ENCODE results near the gene HHATL.

DNA sequence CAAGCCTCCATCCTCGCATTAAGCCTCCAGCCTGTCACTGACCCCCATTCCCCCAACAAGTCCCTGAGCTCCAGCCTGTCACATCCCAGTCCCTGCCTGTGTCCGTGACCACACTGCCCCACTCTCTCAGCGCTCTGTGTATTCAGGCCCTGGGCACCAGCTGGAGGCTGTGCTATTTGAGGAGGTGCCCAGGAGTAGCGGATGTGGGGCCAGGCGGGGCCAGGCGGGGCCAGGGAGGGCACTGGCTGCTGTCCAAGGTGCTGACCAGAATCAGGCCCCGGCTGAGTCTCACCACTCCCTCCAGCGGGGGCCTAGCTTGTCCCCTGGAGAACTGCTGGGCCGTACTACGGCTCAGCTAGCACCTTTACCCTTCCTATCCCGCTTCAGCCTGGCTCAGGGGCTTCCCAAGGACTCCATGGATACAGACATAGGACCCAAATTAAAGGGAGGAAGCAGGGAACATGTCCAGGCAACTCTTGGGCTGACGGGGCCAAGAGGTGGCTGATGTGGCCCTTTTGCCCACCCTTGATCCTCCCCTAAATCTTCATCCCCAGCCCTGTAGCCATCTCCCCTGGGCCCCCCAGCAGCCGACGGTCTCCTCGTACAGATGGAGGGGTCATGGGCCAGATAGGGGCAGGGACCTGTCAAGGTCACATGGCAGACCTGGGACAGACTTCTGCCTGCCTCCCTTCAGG is 1.1 kb downstream of the HHATL start:
- TF ChIP-seq, protein P1, sequence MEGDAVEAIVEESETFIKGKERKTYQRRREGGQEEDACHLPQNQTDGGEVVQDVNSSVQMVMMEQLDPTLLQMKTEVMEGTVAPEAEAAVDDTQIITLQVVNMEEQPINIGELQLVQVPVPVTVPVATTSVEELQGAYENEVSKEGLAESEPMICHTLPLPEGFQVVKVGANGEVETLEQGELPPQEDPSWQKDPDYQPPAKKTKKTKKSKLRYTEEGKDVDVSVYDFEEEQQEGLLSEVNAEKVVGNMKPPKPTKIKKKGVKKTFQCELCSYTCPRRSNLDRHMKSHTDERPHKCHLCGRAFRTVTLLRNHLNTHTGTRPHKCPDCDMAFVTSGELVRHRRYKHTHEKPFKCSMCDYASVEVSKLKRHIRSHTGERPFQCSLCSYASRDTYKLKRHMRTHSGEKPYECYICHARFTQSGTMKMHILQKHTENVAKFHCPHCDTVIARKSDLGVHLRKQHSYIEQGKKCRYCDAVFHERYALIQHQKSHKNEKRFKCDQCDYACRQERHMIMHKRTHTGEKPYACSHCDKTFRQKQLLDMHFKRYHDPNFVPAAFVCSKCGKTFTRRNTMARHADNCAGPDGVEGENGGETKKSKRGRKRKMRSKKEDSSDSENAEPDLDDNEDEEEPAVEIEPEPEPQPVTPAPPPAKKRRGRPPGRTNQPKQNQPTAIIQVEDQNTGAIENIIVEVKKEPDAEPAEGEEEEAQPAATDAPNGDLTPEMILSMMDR (IDR thresholded peaks at IDR 0.05): no peak
- TF ChIP-seq POLR2AphosphoS5 (IDR thresholded peaks at IDR 0.05): no peak
